NOMO-1 treated with dmso at 0.1 percent for 144 hours (cell line): ENCODE data around the gene TMEM184C.
A peak's percentile ranks its signal among the peaks of the same experiment; 100 is the strongest.

ENCODE experiments used
- DNase-seq: peaks from one replicate; lab custom pipeline; 2025; ENCODE audit not compliant: unreplicated experiment; lab: John Stamatoyannopoulos, UW

Gene TMEM184C

DNA sequence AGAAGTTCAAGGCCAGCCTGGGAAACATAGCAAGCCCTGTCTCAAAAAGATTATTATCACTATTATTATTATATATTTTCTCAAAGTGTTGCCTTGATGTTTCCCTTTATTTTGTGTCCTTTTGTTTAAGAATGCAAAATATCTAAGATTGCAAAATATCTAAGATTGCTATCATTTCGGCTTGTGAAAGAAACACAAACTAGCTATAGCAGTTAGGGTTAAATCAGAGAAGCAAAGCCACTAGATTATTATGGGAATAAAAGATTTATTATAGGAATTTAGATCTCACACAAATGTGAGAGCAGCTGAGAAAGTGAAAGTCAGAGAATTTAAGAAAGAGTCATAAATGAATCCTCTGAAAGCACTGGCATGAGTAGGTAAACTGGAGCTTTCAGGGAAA, 18.0 kb upstream of the TMEM184C start:
- DNase-seq, result no peak

DNA sequence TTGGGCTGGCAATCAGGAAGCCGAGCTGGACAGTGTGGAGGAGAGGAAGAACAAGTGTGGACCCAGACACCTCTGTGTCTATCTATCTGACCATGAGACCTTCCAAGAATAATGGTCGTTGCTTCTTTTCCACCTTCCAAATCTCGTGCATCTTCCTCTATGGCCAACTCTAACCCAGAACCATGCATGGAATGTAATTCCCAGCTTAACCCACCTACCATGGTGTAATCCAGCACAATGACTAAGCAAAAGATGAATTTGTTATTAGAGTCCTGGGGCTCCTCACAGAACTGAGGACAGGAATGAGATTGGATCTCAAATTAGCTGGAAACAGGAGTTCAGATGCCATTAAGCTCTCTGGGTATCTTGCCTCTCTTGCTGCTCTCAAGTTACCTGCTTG, 17.4 kb upstream of the TMEM184C start:
- no peak for DNase-seq

DNA sequence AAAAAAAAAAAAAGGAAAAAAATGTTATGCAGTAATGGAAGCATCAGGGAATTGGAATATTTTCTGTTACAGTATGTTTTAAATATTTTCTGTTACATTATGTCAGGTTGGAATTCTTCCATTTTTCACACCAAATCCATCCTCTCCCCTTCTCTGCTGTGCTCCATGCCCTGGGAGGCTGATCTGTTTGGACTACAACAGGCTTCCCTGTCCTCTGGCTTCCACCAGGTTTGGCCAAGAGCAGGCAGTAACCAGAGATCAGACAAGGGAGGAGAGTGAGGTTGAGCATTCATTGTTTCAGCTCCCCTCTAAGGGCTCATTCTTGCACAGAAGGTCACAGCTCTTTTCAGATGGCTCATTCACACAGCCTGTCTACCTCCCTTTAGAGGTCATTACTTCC, 11.7 kb upstream of the TMEM184C start:
- DNase-seq, result no peak

DNA sequence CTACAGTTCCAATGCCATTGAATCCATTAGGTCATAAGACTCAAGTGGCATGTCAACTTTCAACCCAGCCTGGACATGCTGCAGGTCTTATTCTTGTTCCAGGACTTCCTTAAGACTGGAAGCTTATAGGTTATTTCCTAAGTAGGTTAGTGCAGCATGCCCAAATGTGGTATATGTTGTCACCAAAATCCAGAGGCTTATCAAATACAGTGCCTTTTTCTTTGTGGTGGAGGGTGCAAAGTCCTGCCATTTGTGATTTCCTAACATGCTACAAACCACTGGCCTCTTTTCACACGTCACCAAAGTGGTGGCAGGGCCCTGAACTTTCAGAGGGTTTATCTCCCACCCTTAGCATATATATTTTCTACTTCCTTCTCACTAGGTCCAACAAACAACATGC, 9.7 kb upstream of the TMEM184C start:
- DNase-seq, result no peak

DNA sequence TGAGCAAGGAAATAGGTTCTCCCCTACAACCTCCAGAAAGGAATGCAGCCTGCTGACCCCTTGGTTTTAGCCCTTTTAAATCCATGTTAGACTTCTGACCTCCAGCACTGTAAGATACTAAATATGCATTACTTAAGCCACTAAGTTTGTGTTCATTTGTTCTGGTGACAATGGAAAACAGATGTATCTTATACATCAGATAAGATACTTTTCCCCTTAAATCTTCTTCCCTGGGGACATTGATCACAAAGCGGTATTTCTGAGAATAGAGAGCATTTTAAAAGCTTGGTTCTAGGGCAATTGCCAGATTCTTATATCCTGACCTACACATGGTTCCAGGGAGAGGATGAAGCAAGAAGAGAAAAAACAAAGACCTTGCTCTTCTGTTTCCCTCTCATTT, 6.5 kb upstream of the TMEM184C start:
- no peak for DNase-seq

DNA sequence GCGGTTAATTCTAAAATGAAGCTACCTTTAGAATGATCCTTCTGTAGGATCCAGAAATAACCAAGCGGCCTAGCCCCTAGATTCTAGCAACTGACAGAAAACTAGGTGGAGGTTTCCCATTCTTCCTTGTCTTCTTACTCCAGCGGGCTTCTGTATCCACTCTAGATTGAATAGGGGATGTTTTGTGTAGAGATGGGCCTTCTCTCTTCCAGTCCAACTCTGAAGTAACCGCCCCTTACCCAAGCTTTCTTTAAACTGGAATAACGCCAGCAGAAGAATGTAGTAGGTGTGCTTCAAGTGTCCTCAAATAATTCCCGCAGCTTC, 386 bp upstream of the TMEM184C start:
- no peak for DNase-seq

DNA sequence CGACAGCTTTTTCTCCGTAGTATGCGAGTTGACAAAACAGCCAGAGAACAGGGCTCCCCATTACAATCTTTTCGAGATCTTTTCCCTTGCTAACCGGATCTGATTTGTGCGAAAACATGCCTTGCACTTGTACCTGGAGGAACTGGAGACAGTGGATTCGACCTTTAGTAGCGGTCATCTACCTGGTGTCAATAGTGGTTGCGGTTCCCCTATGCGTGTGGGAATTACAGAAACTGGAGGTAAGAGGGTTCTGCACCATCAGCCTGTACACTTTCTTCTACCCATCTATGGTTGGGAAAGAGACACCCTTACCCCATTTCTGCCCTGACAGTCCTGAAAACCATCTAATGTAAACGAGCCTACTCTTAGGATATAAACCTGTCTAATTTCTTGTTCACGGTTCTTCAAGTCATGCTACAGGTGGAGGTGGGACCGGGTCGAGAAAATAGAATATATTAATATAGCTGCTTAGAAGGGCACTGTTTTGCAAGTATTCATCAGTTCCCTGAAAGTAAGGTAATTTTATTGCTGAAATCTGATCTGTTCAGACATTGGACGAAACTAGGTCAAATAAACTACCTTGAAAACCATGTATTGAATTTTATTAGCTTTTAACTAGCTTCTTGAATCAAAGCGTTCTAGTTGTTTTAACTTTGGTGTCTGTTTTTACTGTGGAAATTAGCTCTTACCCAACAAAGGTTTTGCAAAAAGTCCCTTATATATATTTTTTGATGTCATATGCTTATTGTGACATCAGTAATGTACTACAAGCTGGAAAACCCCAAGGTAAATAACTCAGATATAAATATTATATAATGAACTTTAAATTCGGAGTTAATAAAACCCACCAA, 869 bp downstream of the TMEM184C start:
- DNase-seq, result no peak

DNA sequence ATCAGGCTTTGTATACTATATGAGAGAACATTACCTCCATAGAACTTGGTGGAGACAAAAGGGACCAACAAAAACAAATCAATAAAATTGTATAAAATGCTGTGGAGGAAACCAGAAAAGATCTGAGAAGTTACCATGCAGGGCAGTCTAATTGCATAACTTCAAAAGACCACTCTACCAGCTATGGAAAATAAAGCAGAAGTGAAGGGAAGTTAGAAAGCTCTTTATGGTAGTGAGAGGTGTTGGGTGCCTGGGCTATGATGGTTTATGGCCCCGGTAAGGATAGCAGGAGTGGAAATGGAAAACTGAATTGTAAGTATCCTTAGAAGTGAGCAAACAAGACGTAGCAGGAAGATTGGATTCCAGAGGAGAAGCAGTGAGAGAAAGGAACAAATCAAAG, 3.1 kb downstream of the TMEM184C start:
- DNase-seq, result peak; percentile 5

DNA sequence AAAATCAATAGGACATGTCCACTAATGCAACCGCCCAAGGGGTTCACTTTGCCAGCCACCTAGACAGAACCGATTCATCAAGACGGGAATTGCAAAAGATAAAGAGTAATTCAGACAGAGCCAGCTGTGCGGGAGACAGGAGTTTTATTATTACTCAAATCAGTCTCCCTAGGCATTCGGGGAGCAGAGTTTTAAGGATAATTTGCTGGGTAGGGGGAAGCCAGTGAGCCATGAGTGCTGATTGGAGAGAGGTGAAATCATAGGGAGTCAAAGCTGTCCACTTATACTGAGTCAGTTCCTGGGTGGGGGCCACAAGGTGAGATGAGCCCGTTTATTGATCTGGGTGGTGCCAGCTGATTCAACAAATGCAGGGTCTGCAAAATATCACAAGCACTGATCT, 8.5 kb downstream of the TMEM184C start:
- DNase-seq, result no peak

DNA sequence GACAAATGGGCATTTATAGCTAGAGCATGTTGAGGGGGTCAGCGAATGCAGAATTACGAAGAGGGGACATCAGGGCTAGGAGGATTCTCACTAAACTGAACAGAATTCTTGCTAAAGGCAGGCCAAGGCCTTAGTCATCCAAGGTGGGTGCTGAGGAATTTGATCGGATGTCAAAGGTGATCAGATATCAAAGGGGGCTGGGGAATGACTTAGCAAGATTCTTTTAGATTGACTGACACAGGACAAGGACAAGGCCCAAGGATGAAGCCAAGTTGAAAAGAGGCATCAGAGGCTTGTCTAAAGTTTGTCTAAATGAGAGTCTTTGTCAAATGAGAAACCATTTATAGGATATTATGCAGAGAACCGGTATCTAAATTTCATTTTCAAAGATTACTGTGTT, 9.7 kb downstream of the TMEM184C start:
- no peak for DNase-seq

DNA sequence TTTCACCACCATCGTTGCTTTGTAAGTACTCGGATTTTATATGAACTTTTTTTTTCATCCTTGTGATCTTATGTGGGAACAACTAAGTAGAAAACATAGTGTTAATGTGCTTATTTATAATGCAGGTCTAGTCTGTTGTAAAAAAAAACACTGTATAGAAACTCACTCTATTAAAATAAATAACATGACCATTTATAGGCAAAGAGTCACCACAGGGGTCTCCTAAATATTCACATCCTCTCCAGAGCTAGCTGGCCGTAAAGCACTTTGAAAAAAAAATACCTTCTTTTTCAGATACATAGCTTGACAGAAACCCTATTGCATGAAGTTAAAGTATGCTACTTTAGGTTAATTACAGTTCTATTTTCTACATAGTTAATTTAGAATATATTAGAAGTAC, 11.2 kb downstream of the TMEM184C start:
- DNase-seq, result no peak

DNA sequence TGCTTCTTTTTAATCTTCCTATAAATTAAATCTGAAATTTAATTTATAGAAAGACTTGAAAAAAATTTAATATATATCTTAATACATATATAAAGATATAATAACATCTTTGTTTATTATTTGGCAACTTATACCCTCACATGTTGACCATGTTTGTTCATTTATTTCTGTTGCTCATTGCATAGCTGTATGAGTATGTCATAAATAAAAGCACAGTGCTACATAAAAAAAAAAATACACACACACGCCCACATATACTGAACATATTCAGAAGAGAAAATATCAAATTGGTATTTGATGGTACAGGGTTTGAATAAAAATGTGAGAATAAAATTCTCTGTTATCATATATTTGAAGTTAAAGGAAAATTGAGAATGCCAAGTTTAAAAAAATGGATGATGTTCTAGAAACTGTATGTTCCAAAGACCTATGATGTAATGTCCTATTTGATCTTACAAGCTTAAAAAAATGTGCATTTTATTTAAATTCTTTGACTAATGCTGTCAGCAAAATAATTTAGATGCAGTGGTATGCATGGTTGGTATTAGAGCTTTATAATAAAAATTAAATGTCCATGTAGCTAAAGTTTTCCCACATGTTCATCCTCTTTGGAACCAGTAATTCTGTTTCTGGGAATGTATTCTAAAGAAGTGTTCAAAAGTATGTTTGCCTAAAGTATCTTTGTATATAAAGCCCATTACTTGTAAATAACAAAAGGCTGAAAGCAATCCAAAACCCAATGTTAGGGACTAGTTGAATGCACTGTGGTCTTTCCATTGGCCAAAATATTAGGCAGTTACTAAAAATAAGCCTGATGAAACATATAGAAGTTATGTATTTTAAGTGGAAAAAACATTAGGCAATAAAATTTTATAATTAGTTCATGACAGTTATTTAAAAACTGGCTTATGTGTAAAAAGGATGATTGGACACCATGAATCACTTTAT, 12.9 kb downstream of the TMEM184C start:
- no peak for DNase-seq

DNA sequence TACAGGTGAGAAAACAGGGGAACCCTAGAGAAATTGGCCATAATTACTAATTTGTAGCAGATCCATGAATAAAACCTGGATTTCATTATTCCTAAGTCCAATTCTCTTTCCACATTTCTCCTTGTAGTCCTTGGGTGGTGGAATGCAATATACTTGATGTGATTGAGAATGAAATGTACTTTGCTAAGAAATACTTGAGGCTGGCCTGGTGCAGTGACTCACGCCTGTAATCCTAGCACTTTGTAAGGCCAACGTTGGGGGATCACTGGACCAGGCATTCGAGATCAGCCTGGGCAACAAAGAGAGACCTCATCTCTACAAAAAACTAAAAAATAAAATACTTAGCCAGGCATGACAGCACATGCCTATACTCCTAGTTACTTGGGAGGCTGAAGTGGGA, 15.9 kb downstream of the TMEM184C start:
- no peak for DNase-seq

DNA sequence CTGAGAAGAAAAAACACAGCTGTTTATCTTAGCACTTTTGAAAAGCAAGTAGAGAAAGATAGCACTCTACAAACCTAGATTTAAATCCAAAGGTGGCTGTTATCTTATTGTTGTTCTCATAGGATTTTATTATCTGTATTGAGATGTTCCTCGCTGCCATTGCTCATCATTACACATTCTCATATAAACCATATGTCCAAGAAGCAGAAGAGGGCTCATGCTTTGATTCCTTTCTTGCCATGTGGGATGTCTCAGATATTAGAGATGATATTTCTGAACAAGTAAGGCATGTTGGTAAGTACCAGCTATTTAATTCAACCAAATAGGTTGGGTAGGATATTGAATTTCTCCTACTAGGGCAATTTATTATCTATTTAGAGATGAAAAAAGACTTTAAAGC, 16.4 kb downstream of the TMEM184C start:
- DNase-seq, result no peak

DNA sequence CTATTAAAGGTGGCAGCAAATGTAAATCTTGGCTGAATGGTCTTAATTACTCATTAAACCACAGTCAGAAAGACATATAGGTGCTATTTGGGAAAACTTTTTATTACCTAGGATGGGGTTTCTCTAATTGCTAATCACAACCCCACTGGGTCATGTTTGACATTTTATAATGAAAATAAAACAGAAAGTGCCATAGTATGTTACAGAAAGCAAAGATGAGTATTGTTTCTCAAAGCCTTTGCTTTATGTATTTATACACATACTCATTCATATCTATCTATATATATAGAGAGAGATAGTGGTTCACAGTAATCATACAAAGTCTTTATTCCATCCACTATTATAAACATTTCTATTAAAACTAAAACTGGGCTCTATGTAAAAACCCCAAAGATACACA, 18.2 kb downstream of the TMEM184C start:
- DNase-seq, result no peak

DNA sequence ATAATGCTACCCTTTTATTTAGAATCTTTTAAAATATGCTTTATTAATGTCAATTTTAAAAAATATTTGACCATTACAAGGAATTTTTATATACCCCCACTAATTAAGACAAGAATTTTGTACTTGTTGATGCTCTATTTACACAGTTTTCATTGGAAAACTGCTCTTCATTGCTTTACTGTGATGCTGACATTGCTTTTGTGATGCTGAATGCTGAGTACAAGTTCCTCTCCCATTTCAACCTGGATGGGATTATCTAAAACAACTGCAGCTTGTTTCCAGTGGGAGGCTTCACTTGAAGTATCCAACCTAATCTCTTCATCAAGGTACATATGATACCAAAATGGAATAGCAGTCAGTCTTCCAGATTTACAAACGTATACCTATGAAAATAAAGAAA, 21.2 kb downstream of the TMEM184C start:
- no peak for DNase-seq

DNA sequence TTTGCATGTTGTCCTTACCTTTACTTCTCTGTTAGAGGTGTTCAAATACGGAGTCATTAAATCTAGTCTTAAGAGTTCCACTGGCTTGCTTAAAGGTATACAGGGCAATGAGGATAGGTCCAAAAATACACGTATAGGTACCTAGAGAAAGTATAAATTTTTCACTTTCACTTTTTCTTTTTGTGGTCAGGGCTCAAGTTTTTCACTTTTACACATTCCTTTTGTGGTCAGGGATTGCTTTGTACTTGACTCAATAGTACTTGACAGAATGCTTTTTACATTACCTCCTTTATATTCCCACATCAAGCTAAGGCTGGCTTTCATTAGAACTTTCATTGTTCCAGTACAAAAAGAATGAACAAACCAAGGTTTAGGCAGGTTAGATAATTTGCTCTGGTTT, 21.7 kb downstream of the TMEM184C start:
- DNase-seq, result no peak

DNA sequence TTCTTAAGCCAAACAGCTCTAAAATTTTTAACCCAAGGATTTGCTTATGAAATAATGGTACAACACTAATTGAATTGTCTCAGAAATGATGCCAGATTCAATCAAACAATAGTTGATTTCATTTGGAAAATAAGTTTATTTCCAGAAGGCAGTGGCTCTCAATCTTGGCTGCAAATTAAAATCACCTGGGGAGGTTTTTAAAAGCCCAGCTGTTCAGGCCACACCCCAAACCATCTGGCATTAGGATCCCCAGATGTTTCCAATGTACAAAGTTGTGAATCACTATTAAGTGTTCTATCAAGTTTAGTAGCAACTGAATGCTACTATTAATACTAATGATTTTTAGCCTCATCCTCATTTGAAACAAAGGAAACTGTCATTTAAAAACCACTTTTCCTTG, 22.2 kb downstream of the TMEM184C start:
- no peak for DNase-seq

DNA sequence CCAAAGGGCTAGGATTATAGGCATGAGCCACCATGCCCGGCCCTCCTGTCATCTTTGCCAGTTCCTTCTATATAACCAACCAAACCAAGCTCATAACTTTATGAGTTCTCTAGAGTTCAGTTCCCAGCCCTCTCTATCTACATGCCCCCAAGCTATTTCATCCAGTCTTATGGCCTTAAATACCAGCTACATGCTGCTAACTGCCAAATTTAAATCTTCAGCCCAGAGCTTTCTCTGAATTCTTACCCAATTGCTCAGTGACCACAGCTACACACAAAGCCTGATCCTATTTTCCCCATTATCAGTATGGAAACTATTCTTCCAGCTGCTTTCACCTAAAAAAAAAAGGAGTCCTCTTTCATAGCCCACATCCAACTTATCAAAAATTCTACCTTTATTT, 23.1 kb downstream of the TMEM184C start:
- no peak for DNase-seq

DNA sequence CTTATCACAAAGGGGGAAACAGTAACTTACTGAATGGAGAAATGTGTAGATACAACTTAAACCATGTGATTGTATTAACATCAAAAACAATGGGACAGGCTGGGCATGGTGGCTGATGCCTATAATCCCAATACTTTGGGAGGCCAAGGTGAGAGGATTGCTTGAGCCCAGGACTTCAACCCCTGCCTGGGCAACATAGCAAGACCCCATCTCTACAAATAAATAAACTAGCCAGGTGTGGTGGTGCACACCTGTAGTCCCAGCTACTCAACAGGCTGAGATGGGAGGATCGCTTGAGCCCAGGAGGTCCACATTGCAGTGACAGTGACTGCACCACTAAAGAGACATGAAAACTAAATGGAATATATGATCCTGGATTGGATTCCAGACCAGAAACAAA, 26.4 kb downstream of the TMEM184C start:
- no peak for DNase-seq

DNA sequence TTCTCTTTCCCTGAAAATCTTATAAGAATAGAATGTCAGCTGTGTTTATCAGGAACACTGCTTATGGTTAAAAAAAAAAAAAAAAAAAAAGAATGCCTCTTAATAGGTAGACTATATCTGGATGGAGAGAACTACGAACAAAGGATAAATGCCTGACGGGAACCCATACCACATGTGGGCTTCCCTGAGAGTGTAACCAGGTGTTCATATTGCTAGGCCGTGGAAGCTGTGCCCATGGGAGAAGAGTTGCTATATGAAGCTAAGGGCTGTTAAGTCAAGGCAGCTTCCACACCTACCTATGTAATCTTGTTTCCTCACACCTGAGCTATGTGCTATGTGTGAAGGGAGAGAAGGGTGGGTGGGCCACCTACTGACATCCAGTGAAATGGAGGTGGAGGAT, 27.3 kb downstream of the TMEM184C start:
- no peak for DNase-seq

DNA sequence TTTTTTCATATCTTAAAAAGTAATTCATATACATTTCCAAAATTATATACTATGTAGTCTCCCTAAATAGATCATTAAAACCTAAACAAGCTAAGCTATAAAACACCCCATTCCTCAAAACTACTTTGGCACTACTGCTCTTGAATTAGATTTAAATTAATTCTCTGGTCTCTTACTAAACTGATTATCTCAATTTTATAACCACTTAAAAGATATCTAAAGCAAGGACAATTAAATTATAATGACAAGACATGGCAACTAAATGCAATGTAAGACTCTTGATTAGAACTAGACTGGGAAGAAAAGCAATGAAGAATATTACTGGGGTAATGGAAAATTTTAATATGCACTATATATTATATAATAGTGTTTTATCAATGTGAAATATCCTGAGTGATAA, 27.9 kb downstream of the TMEM184C start:
- DNase-seq, result no peak
